HG02884 (cell line): ENCODE results near the gene MSRB3.
"Not testable (repeated sequence)": the region's sequence is repeated elsewhere in the genome, so short reads cannot be mapped to it uniquely, and the experiment has no call there.

Experiments used
- ATAC-seq: cut with Tn5 transposase; IDR thresholded peaks from one replicate; pipeline ENCODE4 v1.9.1; 2021; ENCODE audit warnings: mild to moderate bottlenecking, moderate library complexity; ENCODE audit not compliant: unreplicated experiment

Gene MSRB3

DNA sequence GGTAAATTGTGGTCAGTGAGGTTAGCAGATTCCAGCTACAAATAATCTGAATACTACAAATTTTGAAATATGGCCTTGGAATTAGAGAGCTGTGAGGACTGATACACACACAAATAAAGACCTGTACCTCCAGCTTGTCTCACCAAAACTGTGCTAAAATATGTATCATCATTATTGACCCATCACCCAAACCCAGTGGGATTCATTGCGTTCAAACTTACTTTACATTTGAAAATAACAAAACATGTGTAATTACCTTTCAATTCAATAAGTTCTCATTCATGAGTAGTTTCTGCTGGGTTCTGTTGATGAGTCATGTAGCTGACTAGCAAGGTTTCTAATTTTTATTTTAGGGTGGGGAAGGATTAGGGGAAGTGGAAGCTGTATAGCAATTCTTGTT lies 170.9 kb downstream of the MSRB3 start:
- ATAC-seq, result no peak

GRCh38 chr12:65450625-65451024 lies 172.1 kb downstream of the MSRB3 start:
- ATAC-seq, result no peak

GRCh38 chr12:65454115-65454787 lies 175.8 kb downstream of the MSRB3 start:
- ATAC-seq, result no peak

- ATAC-seq, result not testable (repeated sequence)
These were observed 178.9 kb downstream of the MSRB3 start for GRCh38 chr12:65457341-65457740.

GRCh38 chr12:65458718-65459117 lies 180.2 kb downstream of the MSRB3 start:
- ATAC-seq, result no peak

DNA sequence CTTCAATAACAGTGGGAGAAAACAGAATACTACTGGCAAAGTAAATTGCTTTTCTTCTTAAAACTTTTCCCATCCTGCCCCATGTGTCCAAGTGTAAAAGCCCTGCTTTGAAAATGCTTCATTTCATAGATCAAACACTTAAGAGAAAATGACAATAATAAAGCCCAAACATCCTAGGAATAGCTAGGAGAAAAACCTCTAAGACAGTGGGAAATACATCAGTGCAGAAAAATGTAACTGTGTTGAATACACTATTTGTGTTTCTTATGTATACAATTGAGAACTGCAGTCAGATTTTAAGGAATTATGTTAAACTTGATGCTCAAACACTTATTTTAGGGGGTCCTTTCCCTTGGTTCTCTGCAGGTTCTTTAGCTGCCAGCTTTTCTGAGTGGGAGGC lies 181.1 kb downstream of the MSRB3 start:
- no peak for ATAC-seq

GRCh38 chr12:65460063-65460462 lies 181.6 kb downstream of the MSRB3 start:
- no peak for ATAC-seq

DNA sequence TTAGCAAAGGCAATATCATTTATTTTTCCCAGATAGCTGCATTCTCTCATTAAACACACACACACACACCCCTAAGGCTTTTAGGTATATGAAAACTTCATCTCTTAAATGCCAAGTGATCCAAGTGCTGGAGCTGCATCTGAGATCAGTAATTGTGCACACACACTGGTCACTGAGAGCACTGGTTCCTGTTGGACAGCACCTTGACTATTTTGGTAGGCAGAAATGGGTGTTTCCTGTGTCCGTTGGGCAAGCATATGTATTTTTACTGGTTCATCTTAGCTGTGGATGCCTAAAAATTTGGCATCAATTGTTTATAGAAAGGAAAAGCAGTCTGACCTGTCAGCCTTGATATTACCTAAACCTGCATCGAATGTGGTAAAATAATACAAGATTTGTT lies 182.5 kb downstream of the MSRB3 start:
- ATAC-seq, result no peak

- no peak for ATAC-seq
These were observed 184.0 kb downstream of the MSRB3 start for GRCh38 chr12:65462484-65462883.

GRCh38 chr12:65463082-65463481 lies 184.6 kb downstream of the MSRB3 start:
- ATAC-seq, result no peak

- no peak for ATAC-seq
These were observed 185.1 kb downstream of the MSRB3 start for GRCh38 chr12:65463611-65464010.

DNA sequence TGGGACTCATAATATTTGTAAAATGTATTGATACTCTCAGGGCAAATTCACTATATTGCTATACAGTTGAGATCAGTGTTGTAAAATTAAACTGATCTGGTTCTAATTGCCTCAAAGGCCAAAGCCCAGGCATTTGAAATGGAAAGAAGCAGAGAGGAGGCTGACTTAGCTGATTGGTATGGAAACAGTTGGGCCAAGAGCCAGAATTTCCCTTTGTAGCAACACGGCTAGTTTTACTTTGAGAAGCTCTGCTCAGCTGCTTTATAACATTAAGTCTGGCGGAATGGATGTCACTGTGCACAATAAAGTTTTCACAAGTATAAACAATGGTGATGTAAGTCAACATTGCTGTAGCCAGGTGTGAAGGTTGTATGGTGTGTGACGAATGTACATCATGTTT lies 186.4 kb downstream of the MSRB3 start:
- no peak for ATAC-seq

GRCh38 chr12:65465766-65466547 lies 187.5 kb downstream of the MSRB3 start:
- ATAC-seq, result no peak

DNA sequence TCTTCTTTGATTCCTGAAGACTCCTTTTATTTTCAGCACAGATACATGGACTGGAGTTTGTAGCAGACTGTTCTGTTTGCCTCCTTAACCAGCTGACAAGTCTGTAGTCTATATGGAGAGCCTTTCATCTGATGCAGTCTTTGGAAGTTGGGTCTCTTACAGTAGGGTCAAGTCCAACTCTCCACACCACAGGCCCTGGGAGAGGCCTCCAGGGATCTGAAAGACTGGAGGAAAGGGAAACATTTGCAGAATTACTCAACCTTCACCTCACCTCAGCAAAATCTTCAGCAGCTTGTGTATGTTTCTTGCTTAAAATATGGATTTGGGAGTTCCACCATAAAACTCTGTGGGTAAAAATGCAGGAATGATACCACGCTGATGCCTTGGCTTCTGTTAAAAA lies 188.4 kb downstream of the MSRB3 start:
- ATAC-seq, result no peak

DNA sequence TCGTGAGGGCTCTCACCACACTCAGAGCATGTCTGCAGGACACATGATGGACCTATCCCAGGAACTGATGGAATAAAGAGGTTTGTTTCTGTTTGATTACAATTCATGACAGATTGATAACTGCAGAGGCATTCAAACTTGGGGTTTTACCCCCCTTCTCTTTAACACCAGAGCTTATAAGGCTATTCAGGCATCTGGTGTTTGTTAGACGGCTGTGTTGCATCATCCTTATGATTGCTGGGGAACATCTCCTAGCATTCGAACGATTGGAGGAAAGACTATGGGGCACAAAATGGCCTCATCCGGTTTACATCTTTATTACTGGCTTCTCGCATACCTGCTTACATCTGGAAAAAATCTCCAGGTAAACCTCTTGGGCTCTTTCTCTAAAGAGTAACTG lies 191.8 kb downstream of the MSRB3 start:
- ATAC-seq, result no peak

- ATAC-seq, result no peak
These were observed 193.6 kb downstream of the MSRB3 start for GRCh38 chr12:65472079-65472478.

DNA sequence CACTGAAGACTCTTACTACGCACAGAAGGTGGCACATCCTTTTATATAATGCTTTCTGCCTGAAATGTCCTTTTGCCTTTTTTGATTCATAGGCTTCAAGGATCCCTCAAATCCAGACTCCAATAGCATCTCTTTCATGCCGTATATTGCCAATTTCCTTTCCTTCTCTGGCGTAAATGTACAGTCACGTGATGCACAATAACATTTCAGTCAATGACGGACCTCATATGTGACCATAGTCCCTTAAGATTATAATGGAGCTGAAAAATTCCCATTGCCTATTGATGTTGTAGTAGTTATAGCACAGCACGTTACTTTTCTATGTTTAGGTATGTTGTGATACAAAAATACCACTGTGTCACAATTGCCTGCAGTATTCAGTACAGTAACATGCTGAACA lies 196.3 kb downstream of the MSRB3 start:
- no peak for ATAC-seq

- no peak for ATAC-seq
These were observed 199.2 kb downstream of the MSRB3 start for GRCh38 chr12:65477721-65478120.

DNA sequence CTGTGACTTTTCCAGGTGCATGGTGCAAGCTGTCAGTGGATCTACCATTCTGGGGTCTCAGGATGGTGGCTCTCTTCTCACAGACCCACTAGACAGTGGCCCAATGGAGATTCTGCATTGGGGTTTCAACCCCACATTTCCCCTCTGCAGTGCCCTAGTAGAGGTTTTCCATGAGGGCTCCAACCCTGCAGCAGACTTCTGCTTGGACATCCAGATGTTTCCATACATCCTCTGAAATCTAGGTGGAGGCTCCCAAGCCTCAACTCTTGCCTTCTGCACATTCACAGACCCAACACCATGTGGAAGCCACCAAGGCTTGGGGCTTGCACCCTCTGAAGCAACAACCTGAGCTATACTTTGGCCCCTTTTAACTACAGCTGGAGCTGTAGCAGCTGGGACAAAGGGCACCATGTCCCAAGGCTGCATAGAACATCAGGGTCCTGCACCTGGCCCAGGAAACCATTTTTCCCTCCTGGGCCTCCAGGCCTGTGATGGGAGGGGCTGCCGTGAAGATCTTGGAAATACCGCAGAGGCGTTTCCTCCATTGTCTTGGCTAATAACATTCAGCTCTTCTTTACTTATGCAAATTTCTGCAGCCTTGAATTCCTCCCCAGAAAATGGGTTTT lies 205.5 kb downstream of the MSRB3 start:
- ATAC-seq, result not testable (repeated sequence)

- no peak for ATAC-seq
These were observed 209.7 kb downstream of the MSRB3 start for GRCh38 chr12:65488197-65488596.

DNA sequence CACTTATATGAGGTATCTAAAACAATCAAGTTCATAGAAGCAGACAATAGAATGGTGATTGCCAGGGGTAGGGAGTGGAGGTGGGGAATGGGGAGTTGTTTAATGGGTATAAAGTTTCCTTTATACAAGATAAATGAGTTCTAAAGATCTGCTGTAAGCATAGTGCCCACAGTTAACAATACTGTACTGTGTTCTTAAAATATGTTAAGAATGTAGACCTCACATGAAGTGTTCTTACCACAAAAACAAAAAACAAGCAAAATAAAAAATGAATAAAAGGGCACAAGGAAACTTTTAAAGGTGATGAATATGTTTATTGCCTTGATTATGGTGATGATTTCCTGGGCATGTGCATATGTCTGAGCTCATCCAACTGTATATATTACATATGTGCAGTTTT lies 211.8 kb downstream of the MSRB3 start:
- no peak for ATAC-seq
